ENCODE data around the gene LMAN2.

- TF ChIP-seq CTCF (IDR thresholded peaks at IDR 0.05; ENCODE audit: insufficient read depth, low read length, poor library complexity, severe bottlenecking) (no peak), EZH2phosphoT487 (conservative IDR thresholded peaks at IDR 0.05; ENCODE audit: low read length) (no peak)
These were observed 23.6 kb downstream of the LMAN2 start for GRCh38 chr5:177327539-177328522.

All from SU-DHL-6 (cell line).